ENCODE results near the gene TNFRSF12A. TPM values are rescaled to one million over a fixed set of nuclear protein-coding genes. Genes with fewer than 3 reads are reported as not detected.
A peak's percentile ranks its signal among the peaks of the same experiment; 100 is the strongest.

The TNFRSF12A gene
- total and polyA plus RNA-seq, 2 of the 8 experiments (the other 6 are each of a cell fraction or from before 2014, with no cell fraction given) = 81.0 to 82.5 TPM

- CTCF ChIA-PET (ENCODE audit: partially characterized antibody) = interaction anchor here (0.8 to 17.3 kb wide), 6 partner anchors 21 to 136 kb away, joined by 3 to 639 read pairs (median 5); partner anchors contain the start of genes BICDL2, CLDN6, HCFC1R1 and THOC6
- Histone ChIP-seq H3K9ac (replicated peaks in 1 of 4; ENCODE audit: extremely low read depth in 1 of 4, low read depth in 3 of 4, low read length in 3 of 4) (peak overlapping the region in 3 of 4 experiments; percentile 84 to 87 (median 85); a peak in 5 of 7 replicates), H3K4me1 (replicated peaks in 1 of 4; ENCODE audit: control insufficient read depth in 3 of 4, insufficient read depth in 4 of 4, low read length in 3 of 4) (peaks cover 17 to 50% (median 41%) of the 10 kb centered on the region in 4 experiments), H3K56ac (replicated peaks; ENCODE audit: insufficient read length, low read depth, low read length) (peak overlapping the region; percentile 96), H2BK12ac (ENCODE audit: low read depth, low read length) (peak overlapping the region; percentile 99), H3K23ac (ENCODE audit: insufficient read length) (no peak overlapping the region), H3K14ac (ENCODE audit: insufficient read length) (peak overlapping the region; percentile 14), H4K8ac (ENCODE audit: extremely low read depth, insufficient read depth, low read length) (peak overlapping the region; percentile 69), H3K79me1 (ENCODE audit: low read depth, low read length) (no peaks in the 10 kb centered on the region; the same call in 1 of the 2 replicates), H2BK15ac (ENCODE audit: low read length) (0 out of 2 replicates have a peak overlapping the region, but pooled peaks have one; percentile 6), H3K36me3 (ENCODE audit: control insufficient read depth in 2 of 4, insufficient read depth in 4 of 4, low read length in 3 of 4) (peaks cover 0 to 3% (median 0%) of the 10 kb centered on the region in 4 experiments; a peak in 1 of 8 replicates), H3K27me3 (replicated peaks in 1 of 4; ENCODE audit: control insufficient read depth in 3 of 4, extremely low read depth in 1 of 4, insufficient read depth in 3 of 4, low read length in 3 of 4) (no peaks in the 10 kb centered on the region; a peak in 1 of 7 replicates), H3K79me2 (ENCODE audit: control insufficient read depth in 1 of 2, insufficient read depth in 2 of 2, low read length in 2 of 2) (peaks cover 0 to 6% of the 10 kb centered on the region in 2 experiments; a peak in 1 of 4 replicates), H3K23me2 (ENCODE audit: low read depth, low read length) (peaks cover 19% of the 10 kb centered on the region), H2BK20ac (ENCODE audit: low read length) (peak overlapping the region; percentile 40), H2AFZ (ENCODE audit: low read length) (no peak overlapping the region), H3K9me3 (ENCODE audit: insufficient read depth in 2 of 2, low read depth in 1 of 2, low read length in 1 of 2) (no peaks in the 10 kb centered on the region), H4K20me1 (replicated peaks in 1 of 2; ENCODE audit: control insufficient read depth in 1 of 2, insufficient read depth in 2 of 2, low read length in 2 of 2) (no peaks in the 10 kb centered on the region), H3K4me3 (ENCODE audit: extremely low read depth in 1 of 4, insufficient read depth in 2 of 4, low read depth in 3 of 4, low read length in 4 of 4) (peak overlapping the region; percentile 20 to 60 (median 46)), H3K27ac (ENCODE audit: low read depth, low read length) (peak overlapping the region; percentile 96), H3K4me2 (ENCODE audit: insufficient read depth in 1 of 2, low read depth in 2 of 2, low read length in 2 of 2) (peak overlapping the region; percentile 84 to 88), H3K18ac (ENCODE audit: extremely low read depth, low read length) (peak overlapping the region; percentile 100), H3K4ac (replicated peaks; ENCODE audit: insufficient read length, low read depth, low read length) (peak overlapping the region; percentile 99), H4K91ac (replicated peaks; ENCODE audit: insufficient read length, low read length) (peak overlapping the region; percentile 100), H2BK120ac (replicated peaks; ENCODE audit: low read depth, low read length) (peak overlapping the region; percentile 85), H2BK5ac (ENCODE audit: low read depth, low read length) (peak overlapping the region; percentile 100), H4K5ac (ENCODE audit: insufficient read length, low read depth, low read length) (peak overlapping the region; percentile 63), H2AK5ac (ENCODE audit: low read depth, low read length) (peak overlapping the region; percentile 94)
- FAIRE-seq (no peak), DNase-seq (ENCODE audit: low read depth in 1 of 2, low spot score in 2 of 2) (no peak)
- POLR2A ChIA-PET (ENCODE audit: partially characterized antibody) = interaction anchor here (0.6 to 35.7 kb wide), 19 partner anchors 10 to 102 kb away, joined by 3 to 1808 read pairs (median 7); partner anchors contain the start of genes BICDL2, CLDN6, CLDN9 and HCFC1R1
- TF ChIP-seq CTBP2 (IDR thresholded peaks at IDR 0.05; ENCODE audit: borderline replicate concordance, insufficient read depth, insufficient read length, low read length) (no peak), TCF12 (IDR thresholded peaks at IDR 0.05; ENCODE audit: low read depth, low read length) (no peak), POLR2AphosphoS5 (IDR thresholded peaks at IDR 0.05; ENCODE audit: low read depth, low read length) (no peak)
- 43% methylated on average over 13 of the region's 13 CpGs; no CpG with 5 or more reads in 1 of the 2 experiments for WGBS, 2 experiments (ENCODE audit: extremely low coverage in 1 of 2, insufficient coverage in 1 of 2, insufficient read length in 1 of 2, insufficient replicate concordance in 2 of 2, low coverage in 1 of 2, low lambda C conversion rate in 2 of 2, missing lambda C conversion rate in 1 of 2)
Measured at GRCh38 chr16:3007059-3007956, 12.9 kb upstream of the TNFRSF12A start.
